Activated B cell treated with CpG ODN at 0.5 μM for 24 hours (primary cell): Measurements from ENCODE around the gene HBB. TPM values are rescaled to one million over a fixed set of nuclear protein-coding genes. Genes with fewer than 3 reads are reported as not detected.

Experiments used
- ATAC-seq: fragments of 200-7000 bp; cut with Tn5 transposase; one replicate; pipeline ENCODE4 v1.10.0; 2021; ENCODE audit warnings: low read depth, mild to moderate bottlenecking, moderate library complexity
- CTCF ChIA-PET: fragments of 350-600 bp; sonication (Branson Sonifier 250); formaldehyde crosslinking; loops from one replicate; lab custom pipeline; 2021; ENCODE audit warnings: antibody characterized with exemption; lab: Charles Lee
- POLR2A ChIA-PET: fragments of 350-600 bp; sonication (Branson Sonifier 250); formaldehyde crosslinking; loops from one replicate; lab custom pipeline; 2021; ENCODE audit warnings: antibody characterized with exemption; lab: Charles Lee
- DNase-seq: peaks from one replicate; pipeline ENCODE4 v3.0.0; 2022
- H3K27ac Mint-ChIP-seq: one replicate; pipeline ENCODE4 v1.8.0; 2020; ENCODE audit warnings: mixed read lengths
- H3K27me3 Mint-ChIP-seq: one replicate; pipeline ENCODE4 v1.8.0; 2021; ENCODE audit warnings: mixed read lengths
- H3K36me3 Mint-ChIP-seq: one replicate; pipeline ENCODE4 v1.8.0; 2021; ENCODE audit warnings: low read depth, mixed read lengths
- H3K4me1 Mint-ChIP-seq: one replicate; pipeline ENCODE4 v1.8.0; 2021; ENCODE audit warnings: mixed read lengths
- H3K4me3 Mint-ChIP-seq: one replicate; pipeline ENCODE4 v1.8.0; 2020; ENCODE audit warnings: mild to moderate bottlenecking, mixed read lengths
- H3K9me3 Mint-ChIP-seq: one replicate; pipeline ENCODE4 v1.8.0; 2020; ENCODE audit warnings: mixed read lengths
- intact Hi-C: fragments of 100-400 bp; cut with micrococcal nuclease; formaldehyde crosslinking; loops from one replicate; pipeline ENCODE4 v1.15.1; 2024
- total RNA-seq: library from RNA; stranded (reverse); gene quantifications from 2 replicates; pipeline ENCODE4 v1.2.3, GENCODE V29; 2022
- TF ChIP-seq, protein P1 (sequence below): fragments of 200-600 bp; IDR thresholded peaks from one replicate; pipeline ENCODE4 v1.8.0; 2022; ENCODE audit warnings: antibody characterized with exemption, mild to moderate bottlenecking

Gene HBB
- 147 and 157 TPM in 2 replicates for total RNA-seq

- intact Hi-C loops, result no loop called here
- CTCF ChIA-PET, result no interaction called here
- Mint-ChIP-seq H3K4me3 (no peak within 1 kb of the TSS), H3K27ac (no peak within 1 kb of the TSS), H3K9me3 (no peaks in the 10 kb centered on the region), H3K4me1 (no peaks in the 10 kb centered on the region), H3K27me3 (peaks cover 2% of the 10 kb centered on the region), H3K36me3 (no peaks in the 10 kb centered on the region)
- TF ChIP-seq, protein P1, sequence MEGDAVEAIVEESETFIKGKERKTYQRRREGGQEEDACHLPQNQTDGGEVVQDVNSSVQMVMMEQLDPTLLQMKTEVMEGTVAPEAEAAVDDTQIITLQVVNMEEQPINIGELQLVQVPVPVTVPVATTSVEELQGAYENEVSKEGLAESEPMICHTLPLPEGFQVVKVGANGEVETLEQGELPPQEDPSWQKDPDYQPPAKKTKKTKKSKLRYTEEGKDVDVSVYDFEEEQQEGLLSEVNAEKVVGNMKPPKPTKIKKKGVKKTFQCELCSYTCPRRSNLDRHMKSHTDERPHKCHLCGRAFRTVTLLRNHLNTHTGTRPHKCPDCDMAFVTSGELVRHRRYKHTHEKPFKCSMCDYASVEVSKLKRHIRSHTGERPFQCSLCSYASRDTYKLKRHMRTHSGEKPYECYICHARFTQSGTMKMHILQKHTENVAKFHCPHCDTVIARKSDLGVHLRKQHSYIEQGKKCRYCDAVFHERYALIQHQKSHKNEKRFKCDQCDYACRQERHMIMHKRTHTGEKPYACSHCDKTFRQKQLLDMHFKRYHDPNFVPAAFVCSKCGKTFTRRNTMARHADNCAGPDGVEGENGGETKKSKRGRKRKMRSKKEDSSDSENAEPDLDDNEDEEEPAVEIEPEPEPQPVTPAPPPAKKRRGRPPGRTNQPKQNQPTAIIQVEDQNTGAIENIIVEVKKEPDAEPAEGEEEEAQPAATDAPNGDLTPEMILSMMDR, result no peak
- DNase-seq, result no peak
- ATAC-seq, result no peak
- POLR2A ChIA-PET, result no interaction called here
Observed at GRCh38 chr11:5226732-5227310, at the start of gene HBB. Gene HBB, minus strand, starts transcription at chr11:5227071. Its CDS starts 50 bp downstream, at chr11:5227021.

DNA sequence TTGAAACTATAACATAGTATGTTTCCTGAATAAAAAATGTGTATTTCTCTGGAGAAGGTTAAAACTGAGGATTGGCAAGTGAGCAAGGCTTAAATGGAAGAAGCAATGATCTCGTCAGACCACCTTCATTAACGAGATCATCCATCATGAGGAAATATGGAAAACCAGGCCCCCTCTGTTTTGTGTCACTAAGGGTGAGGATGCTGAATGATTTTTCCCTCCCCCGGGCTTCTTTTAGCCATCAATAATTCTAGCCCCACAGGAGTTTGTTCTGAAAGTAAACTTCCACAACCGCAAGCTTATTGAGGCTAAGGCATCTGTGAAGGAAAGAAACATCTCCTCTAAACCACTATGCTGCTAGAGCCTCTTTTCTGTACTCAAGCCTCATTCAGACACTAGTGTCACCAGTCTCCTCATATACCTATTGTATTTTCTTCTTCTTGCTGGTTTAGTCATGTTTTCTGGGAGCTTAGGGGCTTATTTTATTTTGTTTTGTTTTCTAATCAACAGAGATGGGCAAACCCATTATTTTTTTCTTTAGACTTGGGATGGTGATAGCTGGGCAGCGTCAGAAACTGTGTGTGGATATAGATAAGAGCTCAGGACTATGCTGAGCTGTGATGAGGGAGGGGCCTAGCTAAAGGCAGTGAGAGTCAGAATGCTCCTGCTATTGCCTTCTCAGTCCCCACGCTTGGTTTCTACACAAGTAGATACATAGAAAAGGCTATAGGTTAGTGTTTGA, 48.7 kb upstream of the HBB start:
- no peaks in the 10 kb centered on the region for H3K9me3 Mint-ChIP-seq
- no peak overlapping the region for H3K27ac Mint-ChIP-seq
- intact Hi-C loops, result no loop called here
- POLR2A ChIA-PET, result no interaction called here
- TF ChIP-seq, protein P1, result no peak
- no peak overlapping the region for H3K4me3 Mint-ChIP-seq
- H3K4me1 Mint-ChIP-seq, result no peaks in the 10 kb centered on the region
- CTCF ChIA-PET, result no interaction called here
- H3K27me3 Mint-ChIP-seq, result no peaks in the 10 kb centered on the region
- ATAC-seq (no peak), DNase-seq (no peak)
- H3K36me3 Mint-ChIP-seq, result no peaks in the 10 kb centered on the region

DNA sequence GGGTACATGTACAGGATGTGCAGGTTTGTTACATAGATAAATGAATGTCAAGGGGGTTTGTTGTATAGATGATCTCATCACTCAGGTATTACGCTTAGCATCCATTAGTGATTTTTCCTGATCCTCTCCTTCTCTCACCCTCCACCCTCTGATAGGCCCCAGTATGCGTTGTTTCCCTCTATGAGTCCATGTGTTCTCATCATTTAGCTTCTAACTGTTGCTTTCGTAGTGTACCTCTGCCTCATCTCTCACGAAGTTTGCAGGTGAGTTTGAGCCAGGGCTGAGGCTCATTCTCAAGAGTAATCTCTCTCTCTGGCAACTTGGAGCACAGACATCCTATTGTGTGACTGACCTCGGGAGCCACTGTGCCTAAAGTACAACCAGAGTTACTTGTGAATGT, 47.5 kb upstream of the HBB start:
- DNase-seq (no peak), ATAC-seq (no peak)
- H3K4me3 Mint-ChIP-seq, result no peak overlapping the region
- no peak overlapping the region for H3K27ac Mint-ChIP-seq
- no peaks in the 10 kb centered on the region for H3K36me3 Mint-ChIP-seq
- POLR2A ChIA-PET, result no interaction called here
- H3K4me1 Mint-ChIP-seq, result no peaks in the 10 kb centered on the region
- TF ChIP-seq, protein P1, result no peak
- no peaks in the 10 kb centered on the region for H3K27me3 Mint-ChIP-seq
- CTCF ChIA-PET, result no interaction called here
- intact Hi-C loops, result no loop called here
- no peaks in the 10 kb centered on the region for H3K9me3 Mint-ChIP-seq

GRCh38 chr11:5272395-5273017, 45.6 kb upstream of the HBB start:
- TF ChIP-seq, protein P1, result no peak
- no peaks in the 10 kb centered on the region for H3K4me1 Mint-ChIP-seq

GRCh38 chr11:5269715-5270147, 42.9 kb upstream of the HBB start, which contains the start of gene HBE1:
Gene HBE1, minus strand, starts transcription at chr11:5269945. Its CDS starts 55 bp downstream, at chr11:5269890.
- H3K27ac Mint-ChIP-seq, result no peak within 1 kb of the TSS
- no peaks in the 10 kb centered on the region for H3K27me3 Mint-ChIP-seq
- DNase-seq (no peak), ATAC-seq (no peak)
- H3K9me3 Mint-ChIP-seq, result no peaks in the 10 kb centered on the region
- intact Hi-C loops, result no loop called here
- POLR2A ChIA-PET, result no interaction called here
- CTCF ChIA-PET, result no interaction called here
- no peaks in the 10 kb centered on the region for H3K36me3 Mint-ChIP-seq
- TF ChIP-seq, protein P1, result no peak
- H3K4me3 Mint-ChIP-seq, result no peak within 1 kb of the TSS
- no peaks in the 10 kb centered on the region for H3K4me1 Mint-ChIP-seq

More at GRCh38 chr11:5272395-5273017, 45.6 kb upstream of the HBB start:
- intact Hi-C loops, result no loop called here
- no peak for DNase-seq
- Mint-ChIP-seq H3K36me3 (no peaks in the 10 kb centered on the region), H3K9me3 (no peaks in the 10 kb centered on the region), H3K4me3 (no peak overlapping the region), H3K27me3 (no peaks in the 10 kb centered on the region), H3K27ac (no peak overlapping the region)
- CTCF ChIA-PET, result no interaction called here
- ATAC-seq, result no peak
- POLR2A ChIA-PET, result no interaction called here
